HT-29 (cell line): ENCODE measurements around the gene SGIP1. TPM values are rescaled to one million over a fixed set of nuclear protein-coding genes. Genes with fewer than 3 reads are reported as not detected.

Experiments
- small RNA-seq: library from RNA; depleted of rRNA; stranded (forward); fragments of <200 nt; gene quantifications from one replicate; pipeline ENCODE3, GENCODE V24; 2014
- total RNA-seq: library from RNA; depleted of rRNA; stranded (reverse); fragments of >200 nt; shearing (Covaris generic); gene quantifications from 2 replicates; pipeline ENCODE4 v1.2.3, GENCODE V29; 2014; rRNA removed

Gene SGIP1
- total RNA-seq, 1 experiment from 2014 or later = not detected

Small RNA genes lying within 50 kb of the gene (small RNA-seq; reads per million reads assigned to genes)
- gene MIR3117 = not detected

Other genes starting within 250 kb of the SGIP1 start
- not detected in 2 replicates for gene DYNLT5, start 218.3 kb downstream of the SGIP1 start, total RNA-seq